GM12891 (cell line): ENCODE data around the gene TMEM255B.

ENCODE experiments used
- POLR2A ChIP-seq: IDR thresholded peaks from 2 replicates; pipeline ENCODE4 v1.6.1; 2011; ENCODE audit warnings: low read depth, low read length, control low read depth
- POLR2AphosphoS5 ChIP-seq: IDR thresholded peaks from 2 replicates; pipeline ENCODE4 v1.6.1; 2011; ENCODE audit warnings: low read depth, low read length, control low read depth

DNA sequence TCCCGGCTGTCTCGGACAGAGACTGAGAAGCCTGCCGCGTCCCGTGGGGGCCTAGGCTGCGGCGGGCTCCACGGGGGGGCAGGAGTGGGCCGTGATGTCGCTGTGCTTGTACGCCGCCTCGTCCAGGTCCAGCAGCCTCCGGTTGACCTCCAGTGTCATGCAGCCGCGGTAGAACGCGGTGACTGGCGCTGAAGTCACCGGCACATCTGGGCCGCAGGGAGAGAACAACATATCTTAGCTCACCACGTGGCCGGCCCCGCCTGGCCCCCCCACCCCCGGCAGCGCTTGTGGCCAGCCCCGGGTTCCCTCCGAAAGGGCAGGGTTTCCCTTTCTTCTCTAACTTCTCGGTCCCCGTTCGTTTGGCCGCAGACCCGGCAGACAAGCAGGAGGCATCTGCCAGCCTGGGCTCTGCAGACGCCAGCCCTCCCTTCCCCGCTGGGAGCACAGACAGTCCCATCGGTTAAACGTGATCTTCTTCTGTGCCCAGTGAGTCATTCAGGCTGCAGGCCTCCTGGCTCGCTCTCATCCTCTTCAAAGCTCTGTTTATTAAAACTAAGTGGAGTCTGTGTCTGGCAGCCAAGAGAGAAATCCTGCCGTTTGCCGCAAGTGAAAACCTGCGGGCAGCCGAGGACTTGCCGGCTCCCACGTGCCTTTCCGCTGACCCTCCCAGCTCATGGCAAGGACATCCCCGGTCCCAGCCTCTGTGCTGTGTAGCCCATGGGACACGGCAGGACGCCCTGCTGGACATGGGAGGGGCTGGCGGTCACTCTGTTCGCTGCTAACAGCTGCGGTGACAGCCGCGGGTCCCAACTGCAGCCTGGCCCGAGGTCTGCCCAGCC is 62.0 kb downstream of the TMEM255B start:
- TF ChIP-seq POLR2A (no peak), POLR2AphosphoS5 (no peak)
